MV-4-11 (cell line): ENCODE data around the gene PI3.

Experiments used
- DNase-seq: peaks from one replicate; lab custom pipeline; 2025; lab: John Stamatoyannopoulos, UW

Gene PI3

DNA sequence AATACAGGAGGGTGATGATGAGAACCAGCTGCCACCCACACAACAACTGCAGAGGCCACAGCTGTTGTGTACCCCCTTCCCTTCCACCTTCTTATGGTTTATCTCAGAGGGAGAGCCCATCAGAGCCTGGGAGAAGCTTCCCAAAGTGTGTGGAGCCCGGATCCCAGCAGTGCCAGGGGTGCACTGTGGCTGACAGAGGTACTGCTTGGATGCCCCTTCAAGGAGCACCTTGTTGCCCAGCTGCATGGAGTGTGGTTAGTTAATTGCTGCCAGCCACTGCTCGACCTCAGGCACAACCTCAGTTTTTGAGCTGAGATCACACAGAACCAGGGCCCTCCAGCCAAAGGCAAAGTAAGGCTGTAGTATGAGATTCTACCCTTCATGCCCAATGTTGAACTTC is 13.0 kb downstream of the PI3 start:
- no peak for DNase-seq

GRCh38 chr20:45189067-45189609 is 14.4 kb downstream of the PI3 start:
- DNase-seq = no peak

GRCh38 chr20:45189861-45190260 is 15.2 kb downstream of the PI3 start:
- DNase-seq = no peak

DNA sequence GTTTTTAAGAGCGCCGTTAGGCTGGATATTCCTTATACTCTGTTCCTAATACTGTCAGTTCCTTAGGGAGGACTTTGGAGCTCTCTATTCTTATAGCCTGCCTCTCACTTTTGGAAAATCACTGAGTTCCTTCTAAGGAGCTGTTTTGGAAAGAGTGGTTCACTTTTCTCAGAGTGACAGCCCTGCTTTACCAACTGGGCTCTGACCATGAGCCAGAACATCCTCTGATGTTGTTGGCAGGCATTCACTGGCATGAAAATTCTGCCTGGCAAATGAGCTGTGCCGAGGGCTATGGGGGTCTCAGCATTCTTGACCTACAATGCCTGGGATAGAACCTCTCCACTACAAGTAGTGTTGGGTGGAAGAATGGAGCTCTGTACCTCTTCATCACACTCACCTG is 17.2 kb downstream of the PI3 start:
- no peak for DNase-seq

DNA sequence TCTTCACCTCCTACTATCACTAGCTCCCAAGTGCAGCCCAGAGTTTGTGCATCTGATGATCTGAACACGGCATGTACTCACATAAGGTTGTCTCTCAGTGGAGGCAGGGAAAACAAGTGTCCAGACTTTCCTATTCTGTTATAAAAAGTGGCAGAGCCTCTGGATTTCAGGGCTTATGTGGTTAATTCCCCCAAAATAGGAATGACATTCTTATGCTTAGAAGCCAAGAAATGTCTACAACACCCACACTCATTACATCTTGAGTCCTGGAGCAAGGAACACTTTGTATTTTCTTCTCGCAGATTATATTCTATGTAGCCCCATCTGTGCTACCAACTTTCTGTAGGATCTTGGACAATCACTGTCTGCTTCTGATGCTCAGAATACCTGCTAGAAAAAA is 18.6 kb downstream of the PI3 start:
- no peak for DNase-seq

- no peak for DNase-seq
These were observed 32.0 kb downstream of the PI3 start, which contains the start of gene SEMG1 for GRCh38 chr20:45206725-45207124. Gene SEMG1 (plus strand): TSS chr20:45207033. CDS start chr20:45207054, 21 bp downstream.

DNA sequence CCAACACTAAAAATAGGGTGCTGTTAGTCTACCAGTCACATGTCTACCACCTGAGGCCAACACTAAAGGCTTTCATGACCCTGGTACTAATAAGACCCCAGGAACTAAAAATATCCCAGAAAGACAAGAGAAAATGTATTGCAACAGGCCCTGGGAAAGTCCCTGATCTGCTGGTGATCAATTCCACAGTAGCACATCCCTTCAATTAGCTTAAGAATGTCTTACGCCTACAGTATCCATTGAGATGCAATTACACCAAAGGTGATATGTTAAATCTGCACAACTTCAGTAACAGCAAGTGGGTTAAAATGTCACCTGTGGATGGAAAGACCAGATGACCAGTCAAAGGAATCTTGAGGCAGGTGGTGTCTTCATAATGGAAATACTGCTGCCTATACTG is 35.2 kb downstream of the PI3 start:
- no peak for DNase-seq

DNA sequence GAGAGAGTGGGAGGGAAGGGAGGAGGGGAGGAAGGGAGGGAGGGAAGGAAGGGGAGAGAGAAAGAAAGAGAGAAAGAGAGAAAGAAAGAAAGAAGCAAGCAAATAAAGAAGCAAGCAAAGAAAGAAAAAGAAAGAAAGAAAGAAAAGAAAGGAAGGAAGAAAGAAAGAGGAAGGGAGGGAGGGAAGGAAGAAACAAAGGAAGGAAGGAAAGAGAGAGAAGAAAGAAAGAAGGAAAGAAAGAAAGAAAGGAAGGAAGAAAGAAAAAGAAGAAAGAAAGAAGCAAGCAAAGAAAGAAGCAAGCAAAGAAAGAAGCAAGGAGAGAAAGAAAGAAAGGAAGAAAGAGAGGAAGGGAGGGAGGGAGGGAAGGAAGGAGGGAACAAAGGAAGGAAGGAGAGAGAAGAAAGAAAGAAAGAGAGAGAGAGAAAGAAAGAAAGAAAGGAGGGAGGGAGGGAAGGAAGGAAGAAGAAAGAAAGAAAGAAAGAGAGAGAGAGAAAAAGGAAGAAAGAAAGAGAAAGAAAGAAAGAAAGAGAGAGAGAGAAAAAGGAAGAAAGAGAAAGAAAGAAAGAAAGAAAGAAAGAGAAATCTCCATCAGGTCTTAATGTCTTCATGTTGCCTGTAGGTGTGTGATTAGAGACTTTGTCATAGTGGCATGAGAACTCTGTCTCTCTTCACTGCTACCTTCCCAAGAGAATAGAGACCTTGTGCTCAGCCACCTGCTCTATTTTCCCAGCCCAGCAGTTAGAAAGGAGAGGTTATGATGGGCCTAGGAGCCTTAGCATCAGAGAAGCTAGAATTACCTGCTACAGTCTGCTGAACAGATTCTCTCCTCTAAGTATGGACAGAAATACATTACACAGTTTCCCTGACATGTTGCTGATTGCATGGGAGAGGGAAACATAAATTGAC is 37.1 kb downstream of the PI3 start:
- no peak for DNase-seq

DNA sequence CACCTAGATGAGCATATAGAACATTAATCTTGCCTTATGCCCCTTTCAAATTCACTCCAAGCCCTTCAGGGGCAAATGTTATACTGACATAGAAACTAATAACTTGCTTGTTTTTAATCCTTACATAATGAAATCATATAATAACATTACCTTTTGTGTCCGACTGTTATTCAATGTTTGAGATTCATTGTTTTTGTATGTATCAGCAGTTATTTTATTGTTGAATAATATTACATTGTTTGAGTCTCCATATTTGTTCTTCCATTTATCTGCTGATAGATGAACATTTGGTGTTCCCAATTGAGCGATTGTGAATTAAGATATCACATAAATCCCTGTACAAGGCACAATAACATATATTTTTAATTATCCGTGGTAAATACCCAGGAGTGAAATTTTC is 38.1 kb downstream of the PI3 start:
- DNase-seq = no peak

- DNase-seq = no peak
These were observed 43.4 kb downstream of the PI3 start for GRCh38 chr20:45218124-45218523.

DNA sequence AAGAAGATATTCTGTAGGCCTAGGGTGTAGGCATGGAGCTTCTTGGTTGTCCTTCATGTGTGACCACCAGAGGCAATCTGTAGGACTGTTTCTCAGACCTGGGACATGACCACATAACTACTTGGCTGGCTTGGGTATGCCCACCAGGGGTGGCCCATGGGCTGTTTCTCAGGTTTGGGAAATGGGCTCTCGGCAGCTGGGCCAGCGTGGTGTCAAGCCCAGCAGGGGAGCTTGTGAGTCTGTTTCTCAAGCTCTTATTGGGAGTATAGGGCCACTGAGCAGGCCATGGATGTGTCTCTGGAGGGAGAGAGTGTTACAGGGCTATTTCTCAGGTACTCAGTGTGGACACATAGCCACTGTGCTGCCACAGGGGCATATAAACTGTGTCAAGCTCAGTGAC is 43.9 kb downstream of the PI3 start:
- DNase-seq = no peak

- no peak for DNase-seq
These were observed 46.4 kb downstream of the PI3 start, which contains the start of gene SEMG2 for GRCh38 chr20:45221076-45221475. Gene SEMG2 (plus strand): TSS chr20:45221373. CDS start chr20:45221390, 17 bp downstream.

DNA sequence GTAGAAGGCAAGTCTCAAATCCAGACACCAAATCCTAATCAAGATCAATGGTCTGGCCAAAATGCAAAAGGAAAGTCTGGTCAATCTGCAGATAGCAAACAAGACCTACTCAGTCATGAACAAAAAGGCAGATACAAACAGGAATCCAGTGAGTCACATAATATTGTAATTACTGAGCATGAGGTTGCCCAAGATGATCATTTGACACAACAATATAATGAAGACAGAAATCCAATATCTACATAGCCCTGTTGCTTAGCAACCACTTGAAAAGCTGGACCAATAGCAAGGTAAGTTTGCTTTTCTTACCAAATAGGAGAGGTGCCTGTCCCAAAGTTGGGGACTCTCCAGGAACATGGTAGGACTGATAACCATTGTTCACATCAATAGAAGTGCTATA is 48.4 kb downstream of the PI3 start:
- DNase-seq = no peak
